Measurements from ENCODE around the gene CACNA2D3. TPM values are rescaled to one million over a fixed set of nuclear protein-coding genes. Genes with fewer than 3 reads are reported as not detected.

The CACNA2D3 gene
- total RNA-seq, 1 donor from 2014 or later = not detected

GRCh38 chr3:55122312-55122711, 1000.0 kb downstream of the CACNA2D3 start:
- H3K27ac Mint-ChIP-seq = no peak overlapping the region

More at GRCh38 chr3:55122312-55122711, 1000.0 kb downstream of the CACNA2D3 start:
- no peak overlapping the region for H3K27ac ChIP-seq
- peaks cover 17% of the 10 kb centered on the region for H3K4me1 ChIP-seq
- no peaks in the 10 kb centered on the region for H3K36me3 ChIP-seq
- H3K9me3 ChIP-seq (ENCODE audit: low read depth) = no peaks in the 10 kb centered on the region
- TF ChIP-seq CTCF (IDR thresholded peaks at IDR 0.05) = no peak
- TF ChIP-seq EZH2 (IDR thresholded peaks at IDR 0.05) = no peak
- no peaks in the 10 kb centered on the region for H3K79me2 ChIP-seq (ENCODE audit: low read depth)
- H3K36me3 Mint-ChIP-seq = no peaks in the 10 kb centered on the region
- peaks cover under 1% of the 10 kb centered on the region for H3K27me3 Mint-ChIP-seq (ENCODE audit: insufficient read depth, low read depth)
- H3K4me1 Mint-ChIP-seq = peaks cover 15% of the 10 kb centered on the region
- no peak overlapping the region for H3K4me2 ChIP-seq
- peaks cover 9% of the 10 kb centered on the region for H3K9me3 Mint-ChIP-seq
- H3K4me3 Mint-ChIP-seq = no peak overlapping the region
- peaks cover 1% of the 10 kb centered on the region for H4K20me1 ChIP-seq (ENCODE audit: low read depth)
- no peak overlapping the region for H2AFZ ChIP-seq (replicated peaks)
- no peak overlapping the region for H3K4me3 ChIP-seq
- peaks cover 9% of the 10 kb centered on the region for H3F3A ChIP-seq (ENCODE audit: low read depth)
- no peaks in the 10 kb centered on the region for H3K27me3 ChIP-seq
- no peak overlapping the region for H3K9ac ChIP-seq
- DNase-seq (ENCODE audit: low spot score) = no peak

Other genes with a start within 250 kb of the CACNA2D3 start
- 32.8 and 40.8 TPM in 2 replicates for gene ACTR8, start 240.4 kb upstream of the CACNA2D3 start, total RNA-seq (ENCODE audit: low replicate concordance)
- gene SELENOK, start 230.7 kb upstream of the CACNA2D3 start, total RNA-seq (ENCODE audit: low replicate concordance) = 46.9 and 76.6 TPM in 2 replicates